ENCODE data around the gene ATCAY. TPM values are rescaled to one million over a fixed set of nuclear protein-coding genes. Genes with fewer than 3 reads are reported as not detected.

ATCAY gene
- total RNA-seq, 2 experiments from 2014 or later: not detected

GRCh38 chr19:3970313-3970807 lies 89.9 kb downstream of the ATCAY start:
- CTCF ChIA-PET (ENCODE audit: unreplicated experiment): no interaction called here
- Histone ChIP-seq H3K4me1 (ENCODE audit: insufficient read depth, low read length, poor library complexity, severe bottlenecking) (peaks cover 21% of the 10 kb centered on the region), H3K27ac (ENCODE audit: low read depth, low read length, poor library complexity, severe bottlenecking) (peak overlapping the region; percentile 35), H3K4me2 (ENCODE audit: low read length) (peak overlapping the region; percentile 96), H2AFZ (ENCODE audit: low read length) (0 out of 2 replicates have a peak overlapping the region, but pooled peaks have one; percentile 4), H3K4me3 (ENCODE audit: low read depth, low read length, poor library complexity, severe bottlenecking) (peak overlapping the region; percentile 96), H3K79me2 (ENCODE audit: insufficient read depth, low read depth, low read length) (peaks cover 18% of the 10 kb centered on the region; the same call in 1 of the 2 replicates), H4K20me1 (ENCODE audit: insufficient read depth, low read length) (no peaks in the 10 kb centered on the region; the same call in 1 of the 2 replicates), H3K9me2 (ENCODE audit: insufficient read depth, low read length) (no peaks in the 10 kb centered on the region), H3K36me3 (ENCODE audit: insufficient read depth, low read length) (peaks cover 46% of the 10 kb centered on the region), H3K9me3 (ENCODE audit: low read length) (no peaks in the 10 kb centered on the region)
- DNase-seq (ENCODE audit: low spot score): no peak
- BruUV-seq (replicated peaks): no TSS peak
- no peak for TF ChIP-seq EZH2phosphoT487 (IDR thresholded peaks at IDR 0.05; ENCODE audit: borderline replicate concordance, low read depth, low read length)
- TF ChIP-seq, protein P1, sequence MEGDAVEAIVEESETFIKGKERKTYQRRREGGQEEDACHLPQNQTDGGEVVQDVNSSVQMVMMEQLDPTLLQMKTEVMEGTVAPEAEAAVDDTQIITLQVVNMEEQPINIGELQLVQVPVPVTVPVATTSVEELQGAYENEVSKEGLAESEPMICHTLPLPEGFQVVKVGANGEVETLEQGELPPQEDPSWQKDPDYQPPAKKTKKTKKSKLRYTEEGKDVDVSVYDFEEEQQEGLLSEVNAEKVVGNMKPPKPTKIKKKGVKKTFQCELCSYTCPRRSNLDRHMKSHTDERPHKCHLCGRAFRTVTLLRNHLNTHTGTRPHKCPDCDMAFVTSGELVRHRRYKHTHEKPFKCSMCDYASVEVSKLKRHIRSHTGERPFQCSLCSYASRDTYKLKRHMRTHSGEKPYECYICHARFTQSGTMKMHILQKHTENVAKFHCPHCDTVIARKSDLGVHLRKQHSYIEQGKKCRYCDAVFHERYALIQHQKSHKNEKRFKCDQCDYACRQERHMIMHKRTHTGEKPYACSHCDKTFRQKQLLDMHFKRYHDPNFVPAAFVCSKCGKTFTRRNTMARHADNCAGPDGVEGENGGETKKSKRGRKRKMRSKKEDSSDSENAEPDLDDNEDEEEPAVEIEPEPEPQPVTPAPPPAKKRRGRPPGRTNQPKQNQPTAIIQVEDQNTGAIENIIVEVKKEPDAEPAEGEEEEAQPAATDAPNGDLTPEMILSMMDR (conservative IDR thresholded peaks at IDR 0.05; ENCODE audit: low read length): no peak
- intact Hi-C loops (cut with micrococcal nuclease; ENCODE audit: unreplicated experiment): no loop called here
- POLR2A ChIA-PET: interaction anchor here (0.5 to 1.7 kb wide), 3 partner anchors 14 to 61 kb away, joined by 4 to 5 read pairs (median 5); no protein-coding TSS in a partner anchor

- no TSS peak for BruUV-seq (replicated peaks)
- ChIA-PET CTCF (ENCODE audit: unreplicated experiment) (no interaction called here), POLR2A (interaction anchor here (0.5 to 1.7 kb wide), 4 partner anchors 13 to 74 kb away, joined by 4 to 5 read pairs (median 4); no protein-coding TSS in a partner anchor)
- Histone ChIP-seq H3K36me3 (ENCODE audit: insufficient read depth, low read length) (peaks cover 46% of the 10 kb centered on the region), H3K4me2 (ENCODE audit: low read length) (peak within 1 kb of the TSS; percentile 96), H4K20me1 (ENCODE audit: insufficient read depth, low read length) (peaks cover 6% of the 10 kb centered on the region; the same call in 1 of the 2 replicates), H3K9me3 (ENCODE audit: low read length) (no peaks in the 10 kb centered on the region), H3K4me3 (ENCODE audit: low read depth, low read length, poor library complexity, severe bottlenecking) (peak within 1 kb of the TSS; percentile 96), H3K27ac (ENCODE audit: low read depth, low read length, poor library complexity, severe bottlenecking) (peak within 1 kb of the TSS; percentile 71), H2AFZ (ENCODE audit: low read length) (0 out of 2 replicates have a peak within 1 kb of the TSS, but pooled peaks have one; percentile 4), H3K9me2 (ENCODE audit: insufficient read depth, low read length) (no peaks in the 10 kb centered on the region), H3K4me1 (ENCODE audit: insufficient read depth, low read length, poor library complexity, severe bottlenecking) (peaks cover 21% of the 10 kb centered on the region), H3K79me2 (ENCODE audit: insufficient read depth, low read depth, low read length) (peaks cover 18% of the 10 kb centered on the region; the same call in 1 of the 2 replicates)
- DNase-seq (ENCODE audit: low spot score): peak; percentile 99
- TF ChIP-seq EZH2phosphoT487 (IDR thresholded peaks at IDR 0.05; ENCODE audit: borderline replicate concordance, low read depth, low read length): no peak
- TF ChIP-seq, protein P1 (conservative IDR thresholded peaks at IDR 0.05; ENCODE audit: low read length): no peak
- intact Hi-C loops (cut with micrococcal nuclease; ENCODE audit: unreplicated experiment): no loop called here
Measured at GRCh38 chr19:3970808-3971598, 90.5 kb downstream of the ATCAY start, which contains the start of gene DAPK3. TSS of gene DAPK3 (minus strand) at chr19:3971099. CDS start at chr19:3969735, 1,364 bp downstream.

Measured in OCI-LY7 (cell line).